ENCODE measurements around the gene CNNM3. TPM values are rescaled to one million over a fixed set of nuclear protein-coding genes. Genes with fewer than 3 reads are reported as not detected.

Gene CNNM3
- total and polyA plus RNA-seq, 2 experiments from 2014 or later: 0.98 to 5.0 TPM

DNA sequence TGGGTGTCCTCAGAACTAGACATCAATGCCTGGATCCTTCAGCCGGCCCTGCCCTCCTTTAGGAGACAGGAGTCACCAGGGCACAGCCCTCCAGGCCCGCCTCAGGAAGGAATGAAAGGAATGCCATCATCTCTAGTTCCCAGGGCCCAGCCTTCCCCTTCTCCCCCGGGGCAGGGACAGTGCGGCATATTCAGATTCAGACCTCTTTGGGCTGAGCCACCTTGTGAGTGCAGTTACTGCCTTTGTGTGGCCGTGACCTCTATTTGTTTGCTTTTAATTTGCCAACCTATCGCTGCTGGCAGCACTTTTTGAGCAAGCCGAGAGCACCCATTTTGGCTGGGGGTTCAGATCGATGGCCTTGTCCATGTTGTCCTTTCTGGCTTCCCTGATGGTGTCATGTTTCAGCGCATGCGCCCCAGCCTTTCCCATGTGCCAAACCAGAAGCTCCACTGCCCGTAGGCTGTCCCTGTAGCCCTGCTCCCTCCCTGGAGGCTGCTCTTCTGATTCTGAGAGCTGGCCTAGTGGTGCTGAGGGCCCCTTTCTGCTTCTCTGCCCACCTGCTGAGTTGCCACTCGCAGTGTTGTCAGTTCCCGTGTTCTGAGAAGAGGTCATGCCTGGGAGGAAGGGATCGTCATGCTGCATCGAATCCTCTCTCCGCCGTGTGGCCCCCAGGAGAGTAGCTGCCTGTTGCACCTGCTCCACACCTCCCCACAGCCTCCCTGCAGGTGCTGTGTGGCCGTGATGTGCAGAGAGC is 16.9 kb downstream of the CNNM3 start:
- H3K36me3 ChIP-seq (ENCODE audit: low read depth): no peaks in the 10 kb centered on the region
- H3K4me2 ChIP-seq (ENCODE audit: unreplicated experiment): no peak overlapping the region
- H3K4me1 ChIP-seq (ENCODE audit: insufficient read depth): no peaks in the 10 kb centered on the region
- H3K9me3 ChIP-seq (ENCODE audit: low read depth): no peaks in the 10 kb centered on the region
- in situ Hi-C loops (cut with MboI): no loop called here
- WGBS, 2 experiments (ENCODE audit: low coverage in 1 of 2, low lambda C conversion rate in 2 of 2, missing lambda C conversion rate in 2 of 2): 84 to 87% methylated on average over 18 of the region's 18 CpGs
- H2AFZ ChIP-seq: no peak overlapping the region
- H3K27ac ChIP-seq: no peak overlapping the region
- no peak overlapping the region for H3K9ac ChIP-seq
- no peak for DNase-seq
- H3K9me2 ChIP-seq (ENCODE audit: insufficient read depth): no peaks in the 10 kb centered on the region
- TF ChIP-seq EZH2 (IDR thresholded peaks at IDR 0.05; ENCODE audit: insufficient read depth, poor library complexity, severe bottlenecking) (no peak), EZH2phosphoT487 (IDR thresholded peaks at IDR 0.05; ENCODE audit: insufficient read depth, low read depth) (no peak)
- H3K4me3 ChIP-seq: no peak overlapping the region
- no peaks in the 10 kb centered on the region for H3K27me3 ChIP-seq (replicated peaks; ENCODE audit: insufficient read depth)
- no peaks in the 10 kb centered on the region for H4K20me1 ChIP-seq (ENCODE audit: insufficient read depth)
- H3F3A ChIP-seq (ENCODE audit: insufficient read depth): no peaks in the 10 kb centered on the region
- H3K79me2 ChIP-seq (ENCODE audit: insufficient read depth): no peaks in the 10 kb centered on the region

DNA sequence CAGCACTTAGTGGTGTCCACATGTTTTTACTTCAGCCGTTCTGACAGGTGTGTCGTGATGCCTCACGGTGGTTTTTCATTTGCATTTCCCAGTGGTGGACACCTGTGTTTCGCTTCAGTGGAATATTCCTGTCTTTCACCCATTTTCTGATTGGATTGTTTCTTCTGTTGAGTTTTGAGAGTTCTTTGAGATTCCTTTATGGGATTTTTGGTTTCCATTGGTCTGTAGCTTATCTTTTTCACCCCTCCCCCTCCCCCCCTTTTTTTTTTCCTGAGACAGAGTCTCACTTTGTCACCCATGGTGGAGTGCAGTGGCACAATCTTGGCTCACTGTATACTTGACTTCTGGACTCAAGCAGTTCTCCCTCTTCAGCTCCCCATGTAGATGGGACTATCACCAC is 19.8 kb downstream of the CNNM3 start:
- Histone ChIP-seq H3K4me1 (ENCODE audit: insufficient read depth) (no peaks in the 10 kb centered on the region), H3K27ac (no peak overlapping the region), H3K27me3 (replicated peaks; ENCODE audit: insufficient read depth) (no peaks in the 10 kb centered on the region), H4K20me1 (ENCODE audit: insufficient read depth) (no peaks in the 10 kb centered on the region), H3K4me3 (no peak overlapping the region), H3K9me3 (ENCODE audit: low read depth) (no peaks in the 10 kb centered on the region), H3K79me2 (ENCODE audit: insufficient read depth) (no peaks in the 10 kb centered on the region), H3K4me2 (ENCODE audit: unreplicated experiment) (no peak overlapping the region), H2AFZ (no peak overlapping the region), H3F3A (ENCODE audit: insufficient read depth) (no peaks in the 10 kb centered on the region), H3K9me2 (ENCODE audit: insufficient read depth) (no peaks in the 10 kb centered on the region), H3K36me3 (ENCODE audit: low read depth) (no peaks in the 10 kb centered on the region), H3K9ac (no peak overlapping the region)
- no peak for TF ChIP-seq EZH2phosphoT487 (IDR thresholded peaks at IDR 0.05; ENCODE audit: insufficient read depth, low read depth)
- no peak for TF ChIP-seq EZH2 (IDR thresholded peaks at IDR 0.05; ENCODE audit: insufficient read depth, poor library complexity, severe bottlenecking)
- WGBS, 2 experiments (ENCODE audit: low coverage in 1 of 2, low lambda C conversion rate in 2 of 2, missing lambda C conversion rate in 2 of 2): 77 to 78% methylated on average over 4 of the region's 4 CpGs
- in situ Hi-C loops (cut with MboI): no loop called here
- no peak for DNase-seq

DNA sequence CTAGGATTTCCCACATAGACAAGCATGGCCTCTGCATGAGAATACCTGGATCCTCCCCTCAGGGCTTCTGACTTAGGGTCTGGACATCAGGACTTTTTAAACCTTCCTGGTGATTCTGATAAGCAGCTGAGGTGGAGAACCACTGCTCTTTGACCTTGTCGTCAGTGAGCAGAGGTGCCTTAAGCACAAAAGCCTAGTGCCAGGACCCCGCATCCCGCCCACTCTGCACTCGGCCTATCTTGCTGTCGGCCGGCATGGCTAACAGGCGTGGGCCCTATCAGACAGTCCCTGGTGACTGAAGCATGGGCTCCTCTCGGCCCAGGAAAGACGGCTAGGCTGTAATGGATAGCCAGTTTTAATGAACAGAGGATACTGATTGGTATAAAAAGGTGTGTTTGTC is 21.5 kb downstream of the CNNM3 start:
- H3K9me2 ChIP-seq (ENCODE audit: insufficient read depth): no peaks in the 10 kb centered on the region
- H3K27ac ChIP-seq: no peak overlapping the region
- H3K36me3 ChIP-seq (ENCODE audit: low read depth): no peaks in the 10 kb centered on the region
- no peaks in the 10 kb centered on the region for H3K9me3 ChIP-seq (ENCODE audit: low read depth)
- H3K27me3 ChIP-seq (replicated peaks; ENCODE audit: insufficient read depth): no peaks in the 10 kb centered on the region
- no peaks in the 10 kb centered on the region for H3K79me2 ChIP-seq (ENCODE audit: insufficient read depth)
- H3K4me2 ChIP-seq (ENCODE audit: unreplicated experiment): no peak overlapping the region
- no peaks in the 10 kb centered on the region for H3F3A ChIP-seq (ENCODE audit: insufficient read depth)
- H3K4me1 ChIP-seq (ENCODE audit: insufficient read depth): no peaks in the 10 kb centered on the region
- TF ChIP-seq EZH2 (IDR thresholded peaks at IDR 0.05; ENCODE audit: insufficient read depth, poor library complexity, severe bottlenecking) (no peak), EZH2phosphoT487 (IDR thresholded peaks at IDR 0.05; ENCODE audit: insufficient read depth, low read depth) (no peak)
- no peak overlapping the region for H2AFZ ChIP-seq
- in situ Hi-C loops (cut with MboI): no loop called here
- 90 to 94% methylated on average over 9 of the region's 9 CpGs for WGBS, 2 experiments (ENCODE audit: low coverage in 1 of 2, low lambda C conversion rate in 2 of 2, missing lambda C conversion rate in 2 of 2)
- DNase-seq: no peak
- H4K20me1 ChIP-seq (ENCODE audit: insufficient read depth): no peaks in the 10 kb centered on the region
- H3K4me3 ChIP-seq: no peak overlapping the region
- no peak overlapping the region for H3K9ac ChIP-seq

GRCh38 chr2:96838345-96839292 is 22.6 kb downstream of the CNNM3 start:
- 84 to 87% methylated on average over 20 to 21 of the region's 23 CpGs for WGBS, 2 experiments (ENCODE audit: low coverage in 1 of 2, low lambda C conversion rate in 2 of 2, missing lambda C conversion rate in 2 of 2)
- in situ Hi-C loops (cut with MboI): no loop called here

More at GRCh38 chr2:96838345-96839292, 22.6 kb downstream of the CNNM3 start:
- Histone ChIP-seq H3K9me3 (ENCODE audit: low read depth) (no peaks in the 10 kb centered on the region), H3K36me3 (ENCODE audit: low read depth) (no peaks in the 10 kb centered on the region), H3K4me1 (ENCODE audit: insufficient read depth) (no peaks in the 10 kb centered on the region), H4K20me1 (ENCODE audit: insufficient read depth) (no peaks in the 10 kb centered on the region), H3K79me2 (ENCODE audit: insufficient read depth) (no peaks in the 10 kb centered on the region), H3K27ac (no peak overlapping the region), H3K4me2 (ENCODE audit: unreplicated experiment) (no peak overlapping the region), H3K27me3 (replicated peaks; ENCODE audit: insufficient read depth) (no peaks in the 10 kb centered on the region), H3K9ac (no peak overlapping the region), H2AFZ (no peak overlapping the region), H3K9me2 (ENCODE audit: insufficient read depth) (no peaks in the 10 kb centered on the region), H3F3A (ENCODE audit: insufficient read depth) (no peaks in the 10 kb centered on the region), H3K4me3 (no peak overlapping the region)
- TF ChIP-seq EZH2phosphoT487 (IDR thresholded peaks at IDR 0.05; ENCODE audit: insufficient read depth, low read depth): no peak
- no peak for TF ChIP-seq EZH2 (IDR thresholded peaks at IDR 0.05; ENCODE audit: insufficient read depth, poor library complexity, severe bottlenecking)
- no peak for DNase-seq
